ENCODE data around the gene UPK3BL1.
"Not testable (repeated sequence)": the region's sequence is repeated elsewhere in the genome, so short reads cannot be mapped to it uniquely, and the experiment has no call there.

- TF ChIP-seq CTCF (IDR thresholded peaks at IDR 0.05; ENCODE audit: control extremely low read depth in 1 of 3, insufficient read depth in 1 of 3, low read depth in 1 of 3, low read length in 3 of 3); CREB1 (IDR thresholded peaks at IDR 0.05); TEAD4 (IDR thresholded peaks at IDR 0.05; ENCODE audit: low read depth, low read length); POLR2AphosphoS5 (IDR thresholded peaks at IDR 0.05; ENCODE audit: low read depth, low read length); RFX5 (IDR thresholded peaks at IDR 0.05; ENCODE audit: borderline replicate concordance, low read depth, low read length); POLR2A (IDR thresholded peaks at IDR 0.05; ENCODE audit: control extremely low read depth in 1 of 2, low read depth in 2 of 2, low read length in 2 of 2); SIRT6 (IDR thresholded peaks at IDR 0.05; ENCODE audit: low read length); EP300 (IDR thresholded peaks at IDR 0.05; ENCODE audit: borderline replicate concordance in 1 of 2, low read depth in 2 of 2, low read length in 2 of 2); RBBP5 (IDR thresholded peaks at IDR 0.05; ENCODE audit: borderline replicate concordance, low read depth, low read length); USF2 (IDR thresholded peaks at IDR 0.05; ENCODE audit: low read length): not testable (repeated sequence)
Measured at GRCh38 chr7:102592477-102593019, 50.0 kb downstream of the UPK3BL1 start.

All from H1 (cell line).